GM12865 (cell line): ENCODE results near the gene PAQR4.

Experiments used
- DNase-seq: peaks from one replicate; pipeline ENCODE4 v3.0.0; 2010; ENCODE audit warnings: low read depth
- H3K4me3 ChIP-seq: 2 replicates; pipeline ENCODE4 v1.5.1; 2011; ENCODE audit warnings: mild to moderate bottlenecking, low read depth, low read length, control low read depth
- CTCF ChIP-seq: IDR thresholded peaks from 2 replicates; pipeline ENCODE4 v1.5.1; 2011; ENCODE audit warnings: low read length, control low read depth, low read depth, inconsistent platforms; ENCODE audit not compliant: insufficient read depth; ENCODE audit errors: missing control alignments

PAQR4 gene

GRCh38 chr16:2946649-2947048, 22.5 kb upstream of the PAQR4 start:
- H3K4me3 ChIP-seq = no peak overlapping the region
- no peak for TF ChIP-seq CTCF
- no peak for DNase-seq

GRCh38 chr16:2948807-2949704, 20.1 kb upstream of the PAQR4 start:
- DNase-seq = no peak
- H3K4me3 ChIP-seq = no peak overlapping the region
- no peak for TF ChIP-seq CTCF

GRCh38 chr16:2949705-2950352, 19.3 kb upstream of the PAQR4 start:
- no peak for DNase-seq
- TF ChIP-seq CTCF = no peak
- H3K4me3 ChIP-seq = no peak overlapping the region

GRCh38 chr16:2950353-2950724, 18.8 kb upstream of the PAQR4 start:
- TF ChIP-seq CTCF = no peak
- no peak overlapping the region for H3K4me3 ChIP-seq
- DNase-seq = no peak

- no peak for TF ChIP-seq CTCF
- DNase-seq = no peak
- H3K4me3 ChIP-seq = no peak overlapping the region
Observed at GRCh38 chr16:2950773-2951172, 18.4 kb upstream of the PAQR4 start.

- no peak overlapping the region for H3K4me3 ChIP-seq
- DNase-seq = no peak
- TF ChIP-seq CTCF = no peak
Observed at GRCh38 chr16:2952679-2953078, 16.5 kb upstream of the PAQR4 start.
